ENCODE results near the gene JARID2. TPM values are rescaled to one million over a fixed set of nuclear protein-coding genes. Genes with fewer than 3 reads are reported as not detected.

Gene JARID2
- polyA plus RNA-seq, 1 of the 3 experiments (the other 2 are of a cell fraction): 3.4 TPM

GRCh38 chr6:15496345-15497131 is 250.7 kb downstream of the JARID2 start:
- no peaks in the 10 kb centered on the region for H3K9me2 ChIP-seq
- H2AFZ ChIP-seq (ENCODE audit: low read depth): no peak overlapping the region
- POLR2A ChIA-PET: no interaction called here
- CTCF ChIA-PET: interaction anchor here (1.0 kb wide), 1 partner anchor 1367 kb away, joined by 3 read pairs; no protein-coding TSS in a partner anchor
- H4K20me1 ChIP-seq (ENCODE audit: insufficient read depth): peaks cover 3% of the 10 kb centered on the region; the same call in 1 of the 2 replicates
- no peak overlapping the region for H3K27ac ChIP-seq (ENCODE audit: low read depth in 2 of 2, low read length in 1 of 2)
- H3K4me3 ChIP-seq (ENCODE audit: low read depth in 2 of 2, low read length in 1 of 2): no peak overlapping the region
- DNase-seq: no peak
- H3K4me2 ChIP-seq: no peak overlapping the region
- no peaks in the 10 kb centered on the region for H3K79me2 ChIP-seq (ENCODE audit: insufficient read depth)
- WGBS (ENCODE audit: low lambda C conversion rate): 98% methylated on average over 54 of the region's 60 CpGs
- H3K36me3 ChIP-seq (replicated peaks in 1 of 2; ENCODE audit: control insufficient read depth in 1 of 2, insufficient read depth in 2 of 2, low read length in 1 of 2): peaks cover 0 to 4% of the 10 kb centered on the region in 2 experiments
- no peak overlapping the region for H3K9ac ChIP-seq
- no peaks in the 10 kb centered on the region for H3K9me3 ChIP-seq
- peaks cover 4 to 22% of the 10 kb centered on the region in 2 experiments; a peak in 2 of 4 replicates for H3K4me1 ChIP-seq (ENCODE audit: control insufficient read depth in 1 of 2, insufficient read depth in 2 of 2, low read depth in 1 of 2, low read length in 1 of 2)
- no peak for TF ChIP-seq SIN3A (IDR thresholded peaks at IDR 0.05; ENCODE audit: borderline replicate concordance, low read depth, low read length)
- no peak for TF ChIP-seq JUND (IDR thresholded peaks at IDR 0.05)
- no peak for TF ChIP-seq USF2 (IDR thresholded peaks at IDR 0.05; ENCODE audit: borderline replicate concordance, low read depth, low read length)
- TF ChIP-seq EZH2phosphoT487 (IDR thresholded peaks at IDR 0.05; ENCODE audit: borderline replicate concordance, low read depth): no peak
- H3F3A ChIP-seq (replicated peaks; ENCODE audit: insufficient read depth): no peaks in the 10 kb centered on the region
- H3K27me3 ChIP-seq (ENCODE audit: insufficient read depth): no peaks in the 10 kb centered on the region

- TF ChIP-seq YY1 (IDR thresholded peaks at IDR 0.05; ENCODE audit: low read depth) (no peak), NRF1 (IDR thresholded peaks at IDR 0.05; ENCODE audit: low read depth, low read length) (no peak), MXI1 (IDR thresholded peaks at IDR 0.05; ENCODE audit: low read depth, low read length) (no peak), IRF3 (IDR thresholded peaks at IDR 0.05; ENCODE audit: low read depth, low read length) (no peak), MEF2A (IDR thresholded peaks at IDR 0.05; ENCODE audit: borderline replicate concordance, low read depth) (no peak), FOSL2 (IDR thresholded peaks at IDR 0.05; ENCODE audit: borderline replicate concordance, low read depth) (no peak)
- POLR2A ChIA-PET: no interaction called here
These were observed 252.8 kb downstream of the JARID2 start for GRCh38 chr6:15498640-15499039.

More at GRCh38 chr6:15498640-15499039, 252.8 kb downstream of the JARID2 start:
- peaks cover 4% of the 10 kb centered on the region for H3F3A ChIP-seq (replicated peaks; ENCODE audit: insufficient read depth)
- no peak overlapping the region for H3K27ac ChIP-seq (ENCODE audit: low read depth in 2 of 2, low read length in 1 of 2)
- WGBS (ENCODE audit: low lambda C conversion rate): 96% methylated on average over 8 of the region's 12 CpGs
- H3K4me2 ChIP-seq: no peak overlapping the region
- peaks cover 16 to 22% of the 10 kb centered on the region in 2 experiments; a peak in 3 of 4 replicates for H3K4me1 ChIP-seq (ENCODE audit: control insufficient read depth in 1 of 2, insufficient read depth in 2 of 2, low read depth in 1 of 2, low read length in 1 of 2)
- CTCF ChIA-PET: no interaction called here
- peaks cover 0 to 4% of the 10 kb centered on the region in 2 experiments for H3K36me3 ChIP-seq (replicated peaks in 1 of 2; ENCODE audit: control insufficient read depth in 1 of 2, insufficient read depth in 2 of 2, low read length in 1 of 2)
- H4K20me1 ChIP-seq (ENCODE audit: insufficient read depth): peaks cover 21% of the 10 kb centered on the region
- H3K9me3 ChIP-seq: no peaks in the 10 kb centered on the region
- H3K9me2 ChIP-seq: no peaks in the 10 kb centered on the region
- DNase-seq: no peak
- no peak overlapping the region for H2AFZ ChIP-seq (ENCODE audit: low read depth)
- H3K9ac ChIP-seq: no peak overlapping the region
- H3K79me2 ChIP-seq (ENCODE audit: insufficient read depth): no peaks in the 10 kb centered on the region
- H3K4me3 ChIP-seq (ENCODE audit: low read depth in 2 of 2, low read length in 1 of 2): no peak overlapping the region
- no peaks in the 10 kb centered on the region for H3K27me3 ChIP-seq (ENCODE audit: insufficient read depth)

All from SK-N-SH (cell line).